ENCODE results near the gene COLGALT1. TPM values are rescaled to one million over a fixed set of nuclear protein-coding genes. Genes with fewer than 3 reads are reported as not detected.
A peak's percentile ranks its signal among the peaks of the same experiment; 100 is the strongest.

The COLGALT1 gene
- total and polyA plus RNA-seq, 9 of the 15 experiments (the other 6 are each of a cell fraction or from before 2014, with no cell fraction given) = 4.9 to 119 (median 82.6) TPM

DNA sequence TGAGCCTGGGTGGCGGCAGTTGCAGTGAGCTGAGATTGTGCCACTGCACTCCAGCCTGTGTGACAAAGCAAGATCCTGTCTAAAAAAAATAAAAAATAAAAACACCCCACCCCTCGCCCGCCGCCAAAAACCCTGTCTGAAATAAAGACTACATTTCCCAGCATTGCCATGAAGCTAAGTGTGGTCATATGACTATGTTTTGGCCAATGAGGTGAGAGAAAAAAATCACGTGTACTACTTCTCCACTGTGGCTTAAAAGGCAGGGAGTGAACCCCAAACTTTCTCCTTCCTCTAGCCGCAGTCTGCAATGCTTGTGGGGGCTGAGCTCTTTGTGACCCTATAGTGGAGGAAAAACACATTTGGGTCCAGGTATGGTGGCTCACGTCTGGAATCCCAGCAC, 54.9 kb downstream of the COLGALT1 start:
- Histone ChIP-seq H3K79me2 (ENCODE audit: control insufficient read depth, insufficient read depth, low read length) (no peaks in the 10 kb centered on the region), H3K9me3 (replicated peaks; ENCODE audit: control insufficient read depth, insufficient read depth, low read depth, low read length) (no peaks in the 10 kb centered on the region), H2AFZ (ENCODE audit: low read depth, low read length) (peak overlapping the region; percentile 82), H3K9ac (ENCODE audit: insufficient read depth in 1 of 2, low read depth in 2 of 2, low read length in 2 of 2) (peak overlapping the region in 1 of 2 experiments; percentile 38; a peak in 1 of 4 replicates), H3K9me1 (ENCODE audit: control insufficient read depth, insufficient read depth, low read length) (no peaks in the 10 kb centered on the region), H3K27ac (ENCODE audit: extremely low read depth, low read depth, low read length) (0 out of 3 replicates have a peak overlapping the region, but pooled peaks have one; percentile 34), H3K4me3 (no peak overlapping the region), H3K4me2 (ENCODE audit: insufficient read depth, low read length) (peak overlapping the region; percentile 22), H4K20me1 (replicated peaks; ENCODE audit: control insufficient read depth, insufficient read depth, low read length) (no peaks in the 10 kb centered on the region), H3K36me3 (ENCODE audit: control insufficient read depth, insufficient read depth, low read length) (no peaks in the 10 kb centered on the region), H3K27me3 (ENCODE audit: control insufficient read depth in 2 of 2, insufficient read depth in 2 of 2, low read length in 2 of 2) (no peaks in the 10 kb centered on the region), H3K4me1 (replicated peaks in 1 of 2; ENCODE audit: control insufficient read depth in 2 of 2, insufficient read depth in 2 of 2, low read length in 2 of 2) (peaks cover 6 to 58% of the 10 kb centered on the region in 2 experiments; a peak in 4 of 5 replicates)
- in situ Hi-C loops (cut with MboI) = no loop called here
- DNase-seq (ENCODE audit: extremely low read depth in 1 of 4, low spot score in 3 of 4) = peak; percentile 70 to 87 (median 75)
- peak; percentile 41 for ATAC-seq
- 19% methylated on average over 7 of the region's 7 CpGs for WGBS (ENCODE audit: insufficient coverage, low coverage, missing lambda C conversion rate)
- FAIRE-seq = peak; percentile 91
- no TSS peak for BruUV-seq (replicated peaks)
- ChIA-PET POLR2A (interaction anchor here (0.7 kb wide), 1 partner anchor 1499 kb away, joined by 4 read pairs; the partner anchor contains the start of gene RAB8A), CTCF (ENCODE audit: low intra/inter-chr PET ratio) (no interaction called here)
- intact Hi-C loops (cut with micrococcal nuclease) = no loop called here
- peak in 1 of 2 experiments; percentile 38; a peak in 1 of 4 replicates for TF ChIP-seq FOXK2 (conservative IDR thresholded peaks at IDR 0.05 in 1 of 2, IDR thresholded peaks at IDR 0.05 in 1 of 2; ENCODE audit: low read depth in 2 of 2)
- peak; percentile 85 for TF ChIP-seq FOS (IDR thresholded peaks at IDR 0.05; ENCODE audit: extremely low read depth, insufficient read length)
- no peak for TF ChIP-seq MCM5 (IDR thresholded peaks at IDR 0.05; ENCODE audit: low read depth)
- TF ChIP-seq HNRNPLL (IDR thresholded peaks at IDR 0.05; ENCODE audit: low read depth, low read length, poor library complexity, severe bottlenecking) = no peak
- peak; percentile 85 for TF ChIP-seq TOE1 (IDR thresholded peaks at IDR 0.05; ENCODE audit: borderline replicate concordance)
- TF ChIP-seq TOE1 (CRISPR knock-in tag; IDR thresholded peaks at IDR 0.05; ENCODE audit: borderline replicate concordance, low read depth) = no peak
- TF ChIP-seq, protein P1, sequence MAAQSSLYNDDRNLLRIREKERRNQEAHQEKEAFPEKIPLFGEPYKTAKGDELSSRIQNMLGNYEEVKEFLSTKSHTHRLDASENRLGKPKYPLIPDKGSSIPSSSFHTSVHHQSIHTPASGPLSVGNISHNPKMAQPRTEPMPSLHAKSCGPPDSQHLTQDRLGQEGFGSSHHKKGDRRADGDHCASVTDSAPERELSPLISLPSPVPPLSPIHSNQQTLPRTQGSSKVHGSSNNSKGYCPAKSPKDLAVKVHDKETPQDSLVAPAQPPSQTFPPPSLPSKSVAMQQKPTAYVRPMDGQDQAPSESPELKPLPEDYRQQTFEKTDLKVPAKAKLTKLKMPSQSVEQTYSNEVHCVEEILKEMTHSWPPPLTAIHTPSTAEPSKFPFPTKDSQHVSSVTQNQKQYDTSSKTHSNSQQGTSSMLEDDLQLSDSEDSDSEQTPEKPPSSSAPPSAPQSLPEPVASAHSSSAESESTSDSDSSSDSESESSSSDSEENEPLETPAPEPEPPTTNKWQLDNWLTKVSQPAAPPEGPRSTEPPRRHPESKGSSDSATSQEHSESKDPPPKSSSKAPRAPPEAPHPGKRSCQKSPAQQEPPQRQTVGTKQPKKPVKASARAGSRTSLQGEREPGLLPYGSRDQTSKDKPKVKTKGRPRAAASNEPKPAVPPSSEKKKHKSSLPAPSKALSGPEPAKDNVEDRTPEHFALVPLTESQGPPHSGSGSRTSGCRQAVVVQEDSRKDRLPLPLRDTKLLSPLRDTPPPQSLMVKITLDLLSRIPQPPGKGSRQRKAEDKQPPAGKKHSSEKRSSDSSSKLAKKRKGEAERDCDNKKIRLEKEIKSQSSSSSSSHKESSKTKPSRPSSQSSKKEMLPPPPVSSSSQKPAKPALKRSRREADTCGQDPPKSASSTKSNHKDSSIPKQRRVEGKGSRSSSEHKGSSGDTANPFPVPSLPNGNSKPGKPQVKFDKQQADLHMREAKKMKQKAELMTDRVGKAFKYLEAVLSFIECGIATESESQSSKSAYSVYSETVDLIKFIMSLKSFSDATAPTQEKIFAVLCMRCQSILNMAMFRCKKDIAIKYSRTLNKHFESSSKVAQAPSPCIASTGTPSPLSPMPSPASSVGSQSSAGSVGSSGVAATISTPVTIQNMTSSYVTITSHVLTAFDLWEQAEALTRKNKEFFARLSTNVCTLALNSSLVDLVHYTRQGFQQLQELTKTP (IDR thresholded peaks at IDR 0.05; ENCODE audit: low read depth in 1 of 2, partially characterized antibody in 2 of 2) = peak in 1 of 2 experiments; percentile 82
- peak; percentile 98 for TF ChIP-seq RAD51 (IDR thresholded peaks at IDR 0.05; ENCODE audit: borderline replicate concordance, low read depth)
- no peak for TF ChIP-seq YBX1 (IDR thresholded peaks at IDR 0.05)
- TF ChIP-seq, protein P2, sequence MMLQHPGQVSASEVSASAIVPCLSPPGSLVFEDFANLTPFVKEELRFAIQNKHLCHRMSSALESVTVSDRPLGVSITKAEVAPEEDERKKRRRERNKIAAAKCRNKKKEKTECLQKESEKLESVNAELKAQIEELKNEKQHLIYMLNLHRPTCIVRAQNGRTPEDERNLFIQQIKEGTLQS (IDR thresholded peaks at IDR 0.05) = peak; percentile 32; the same call in 1 of the 2 replicates
- TF ChIP-seq, protein P2 (CRISPR knock-in tag; conservative IDR thresholded peaks at IDR 0.05) = no peak
- TF ChIP-seq RBM25 (IDR thresholded peaks at IDR 0.05; ENCODE audit: low read depth, low read length, severe bottlenecking) = peak; percentile 33
- TF ChIP-seq ZNF143 (CRISPR knock-in tag; IDR thresholded peaks at IDR 0.05) = peak; percentile 86
- TF ChIP-seq HCFC1 (IDR thresholded peaks at IDR 0.05; ENCODE audit: low read depth, low read length) = peak; percentile 93
- TF ChIP-seq NFYB (IDR thresholded peaks at IDR 0.05; ENCODE audit: extremely low read depth, insufficient read length) = peak; percentile 43
- no peak for TF ChIP-seq PCBP1 (IDR thresholded peaks at IDR 0.05; ENCODE audit: low read depth, low read length, poor library complexity, severe bottlenecking)
- TF ChIP-seq, protein P3, sequence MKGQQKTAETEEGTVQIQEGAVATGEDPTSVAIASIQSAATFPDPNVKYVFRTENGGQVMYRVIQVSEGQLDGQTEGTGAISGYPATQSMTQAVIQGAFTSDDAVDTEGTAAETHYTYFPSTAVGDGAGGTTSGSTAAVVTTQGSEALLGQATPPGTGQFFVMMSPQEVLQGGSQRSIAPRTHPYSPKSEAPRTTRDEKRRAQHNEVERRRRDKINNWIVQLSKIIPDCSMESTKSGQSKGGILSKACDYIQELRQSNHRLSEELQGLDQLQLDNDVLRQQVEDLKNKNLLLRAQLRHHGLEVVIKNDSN (CRISPR knock-in tag; IDR thresholded peaks at IDR 0.05) = peak; percentile 94
- peak; percentile 67 for TF ChIP-seq PHF20 (IDR thresholded peaks at IDR 0.05; ENCODE audit: partially characterized antibody)

Data from K562 (cell line).